Measurements from ENCODE around the gene PSRC1.

DNA sequence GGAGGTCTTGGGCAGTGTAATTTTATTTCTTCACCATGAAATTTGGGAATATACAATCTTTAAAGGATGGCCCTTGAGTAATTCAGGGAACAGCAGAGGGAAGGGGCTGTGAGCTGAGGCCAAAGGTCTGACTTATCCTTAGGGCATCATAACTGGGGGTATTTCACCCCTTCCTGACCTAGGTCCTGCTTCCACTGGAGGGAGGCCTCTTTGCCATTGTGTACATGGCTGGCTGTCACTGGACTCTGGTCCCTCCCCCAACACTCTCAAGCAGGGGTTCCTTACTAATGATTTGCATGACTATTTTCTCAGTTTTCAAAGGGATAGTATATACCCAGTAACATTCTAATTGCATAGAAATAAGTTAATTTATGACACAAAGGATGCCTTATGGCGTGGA is 7.2 kb upstream of the PSRC1 start:
- TF ChIP-seq EZH2 (IDR thresholded peaks at IDR 0.05) (no peak), EZH2phosphoT487 (IDR thresholded peaks at IDR 0.05) (no peak)
- TF ChIP-seq, protein P1, sequence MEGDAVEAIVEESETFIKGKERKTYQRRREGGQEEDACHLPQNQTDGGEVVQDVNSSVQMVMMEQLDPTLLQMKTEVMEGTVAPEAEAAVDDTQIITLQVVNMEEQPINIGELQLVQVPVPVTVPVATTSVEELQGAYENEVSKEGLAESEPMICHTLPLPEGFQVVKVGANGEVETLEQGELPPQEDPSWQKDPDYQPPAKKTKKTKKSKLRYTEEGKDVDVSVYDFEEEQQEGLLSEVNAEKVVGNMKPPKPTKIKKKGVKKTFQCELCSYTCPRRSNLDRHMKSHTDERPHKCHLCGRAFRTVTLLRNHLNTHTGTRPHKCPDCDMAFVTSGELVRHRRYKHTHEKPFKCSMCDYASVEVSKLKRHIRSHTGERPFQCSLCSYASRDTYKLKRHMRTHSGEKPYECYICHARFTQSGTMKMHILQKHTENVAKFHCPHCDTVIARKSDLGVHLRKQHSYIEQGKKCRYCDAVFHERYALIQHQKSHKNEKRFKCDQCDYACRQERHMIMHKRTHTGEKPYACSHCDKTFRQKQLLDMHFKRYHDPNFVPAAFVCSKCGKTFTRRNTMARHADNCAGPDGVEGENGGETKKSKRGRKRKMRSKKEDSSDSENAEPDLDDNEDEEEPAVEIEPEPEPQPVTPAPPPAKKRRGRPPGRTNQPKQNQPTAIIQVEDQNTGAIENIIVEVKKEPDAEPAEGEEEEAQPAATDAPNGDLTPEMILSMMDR (IDR thresholded peaks at IDR 0.05) = no peak

Data from neural progenitor cell (in vitro differentiated cells).